Femur (tissue), 1 donor: ENCODE measurements around the gene CYP2W1.
"Not testable (repeated sequence)": the region's sequence is repeated elsewhere in the genome, so short reads cannot be mapped to it uniquely, and the experiment has no call there.

Source experiments
- DNase-seq: peaks from one replicate; pipeline ENCODE4 v3.0.0-alpha.2; 2017

The CYP2W1 gene

GRCh38 chr7:1030444-1031070, 47.6 kb downstream of the CYP2W1 start:
- DNase-seq = no peak

GRCh38 chr7:1031716-1032455, 48.9 kb downstream of the CYP2W1 start:
- no peak for DNase-seq

- no peak for DNase-seq
Observed at GRCh38 chr7:1032536-1033181, 49.7 kb downstream of the CYP2W1 start.

GRCh38 chr7:1033546-1034145, 50.7 kb downstream of the CYP2W1 start:
- no peak for DNase-seq

GRCh38 chr7:1034769-1035168, 51.8 kb downstream of the CYP2W1 start:
- not testable (repeated sequence) for DNase-seq

GRCh38 chr7:1036164-1036928, 53.4 kb downstream of the CYP2W1 start:
- DNase-seq = not testable (repeated sequence)
